Activated T-helper 17 cell treated with anti-CD3 and anti-CD28 coated beads, Interleukin-2, amount 50 U/mL, for 72 hours (primary cell): ENCODE results near the gene DTNB. TPM values are rescaled to one million over a fixed set of nuclear protein-coding genes. Genes with fewer than 3 reads are reported as not detected.

Experiments
- ATAC-seq: fragments of 150-1000 bp; cut with Tn5 transposase; replicated peaks from 2 replicates; pipeline ENCODE4 v1.10.0; 2021; ENCODE audit warnings: mild to moderate bottlenecking, moderate library complexity
- H3K27ac Mint-ChIP-seq: one replicate; pipeline ENCODE4 v1.8.0; 2022; ENCODE audit warnings: mixed read lengths
- H3K27me3 Mint-ChIP-seq: one replicate; pipeline ENCODE4 v1.8.0; 2022; ENCODE audit warnings: mixed read lengths
- H3K36me3 Mint-ChIP-seq: one replicate; pipeline ENCODE4 v1.8.0; 2022; ENCODE audit warnings: low read depth, mild to moderate bottlenecking, mixed read lengths
- H3K4me1 Mint-ChIP-seq: one replicate; pipeline ENCODE4 v1.8.0; 2022; ENCODE audit warnings: mixed read lengths
- H3K4me3 Mint-ChIP-seq: one replicate; pipeline ENCODE4 v1.8.0; 2022; ENCODE audit warnings: mild to moderate bottlenecking, mixed read lengths
- H3K9me3 Mint-ChIP-seq: one replicate; pipeline ENCODE4 v1.8.0; 2022; ENCODE audit warnings: mixed read lengths
- total RNA-seq, 2 donors: library from RNA; stranded (reverse); gene quantifications; one replicate each; pipeline ENCODE4 v1.2.3, GENCODE V29; 2022

DTNB gene
- total RNA-seq, 2 donors from 2014 or later = 10.0 to 11.8 TPM

GRCh38 chr2:25328152-25329085 lies 345.0 kb downstream of the DTNB start:
- Mint-ChIP-seq H3K4me3 (no peak overlapping the region), H3K36me3 (peaks cover 32% of the 10 kb centered on the region), H3K9me3 (peaks cover 9% of the 10 kb centered on the region), H3K27ac (peak overlapping the region; percentile 47), H3K27me3 (no peaks in the 10 kb centered on the region), H3K4me1 (peaks cover 32% of the 10 kb centered on the region)
- ATAC-seq = no peak

Other genes with a start within 250 kb of the DTNB start
- 10 to 100 TPM; 28.5 to 37.1 TPM for gene ASXL2, start 204.9 kb upstream of the DTNB start, total RNA-seq